ENCODE measurements around the gene MGAM2.
"Not testable (repeated sequence)": the region's sequence is repeated elsewhere in the genome, so short reads cannot be mapped to it uniquely, and the experiment has no call there.

The MGAM2 gene

DNA sequence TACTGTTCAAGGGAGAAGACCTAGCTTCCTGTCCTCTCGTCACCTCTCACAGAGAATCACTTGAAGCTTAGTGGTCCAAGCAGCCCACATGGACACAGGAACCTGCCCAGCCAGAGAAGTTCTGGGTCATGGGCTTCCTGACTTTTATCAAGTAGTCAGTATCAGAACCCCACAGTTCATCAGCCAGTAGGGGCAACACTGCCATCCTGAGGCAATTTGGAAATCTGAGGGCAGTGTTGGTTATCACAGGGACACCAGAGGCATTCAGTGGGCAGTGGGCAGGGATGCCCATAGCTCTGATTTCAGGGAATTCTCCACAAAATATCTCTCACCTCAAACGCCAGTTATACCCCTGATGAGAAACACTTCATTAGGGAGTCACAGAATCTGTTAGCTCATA, 22.5 kb upstream of the MGAM2 start:
- peak; percentile 57 for TF ChIP-seq CTCF (conservative IDR thresholded peaks at IDR 0.05)

GRCh38 chr7:142091961-142092360, 19.6 kb upstream of the MGAM2 start:
- no peak for TF ChIP-seq CTCF (conservative IDR thresholded peaks at IDR 0.05)
- H3K27ac ChIP-seq = no peak overlapping the region

More for the DNA sequence above, 22.5 kb upstream of the MGAM2 start:
- peak overlapping the region; percentile 81 for H3K27ac ChIP-seq

GRCh38 chr7:142094861-142095260, 16.7 kb upstream of the MGAM2 start:
- no peak for TF ChIP-seq CTCF (conservative IDR thresholded peaks at IDR 0.05)

DNA sequence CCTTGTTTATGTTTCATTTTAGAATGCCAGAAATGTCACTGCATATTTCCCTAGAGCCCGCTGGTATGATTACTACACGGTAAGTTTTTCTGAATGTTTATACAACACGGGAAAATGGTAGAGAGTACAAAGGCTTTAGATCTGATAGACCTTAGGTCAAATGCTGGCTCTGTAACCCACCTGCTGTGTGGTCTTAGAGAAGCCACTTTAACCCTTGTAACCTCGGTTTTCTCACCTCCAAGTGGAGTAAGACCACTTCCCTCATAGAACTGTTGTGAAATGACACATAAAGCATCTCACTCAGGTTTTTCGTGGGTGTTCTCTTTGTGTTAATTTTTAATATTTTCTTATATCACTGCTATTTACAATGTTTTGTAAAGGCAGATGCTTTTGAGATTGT, 13.9 kb upstream of the MGAM2 start:
- TF ChIP-seq CTCF (conservative IDR thresholded peaks at IDR 0.05) = no peak
- no peak overlapping the region for H3K27ac ChIP-seq

More at GRCh38 chr7:142094861-142095260, 16.7 kb upstream of the MGAM2 start:
- no peak overlapping the region for H3K27ac ChIP-seq

DNA sequence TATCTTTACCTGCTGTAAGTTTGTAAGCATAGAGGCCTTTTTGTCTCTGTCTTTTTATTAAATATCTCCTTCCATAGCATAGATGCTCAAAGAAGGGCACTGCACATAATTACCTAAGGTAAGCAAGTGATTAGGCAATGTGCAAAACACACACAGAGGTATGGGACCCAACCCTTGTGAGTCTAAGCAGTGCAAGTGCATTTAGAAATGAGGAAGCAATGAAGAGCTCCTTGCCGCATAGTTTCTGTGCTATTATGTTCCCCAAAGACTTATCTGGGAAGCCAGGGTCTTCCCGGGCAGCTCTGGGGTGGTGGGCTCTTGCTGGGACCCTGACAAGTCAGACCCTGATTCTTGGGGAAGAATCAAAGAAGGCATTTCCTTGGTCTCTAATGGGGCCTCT, 13.5 kb upstream of the MGAM2 start:
- no peak overlapping the region for H3K27ac ChIP-seq
- no peak for TF ChIP-seq CTCF (conservative IDR thresholded peaks at IDR 0.05)

DNA sequence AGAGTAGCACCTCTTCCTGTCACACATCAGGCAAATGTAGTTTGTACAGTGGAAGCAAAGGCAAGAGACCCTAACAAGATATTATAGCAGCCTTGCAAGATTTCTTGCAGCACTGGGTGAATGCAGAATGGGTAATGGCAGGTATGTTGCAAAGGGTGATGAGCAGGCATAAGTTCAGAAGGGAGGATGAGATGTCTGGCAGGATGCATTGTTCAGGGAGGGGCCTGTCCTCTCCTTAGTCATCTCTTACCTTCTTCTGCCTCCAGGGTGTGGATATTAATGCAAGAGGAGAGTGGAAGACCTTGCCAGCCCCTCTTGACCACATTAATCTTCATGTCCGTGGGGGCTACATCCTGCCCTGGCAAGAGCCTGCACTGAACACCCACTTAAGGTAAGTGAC, 12.2 kb upstream of the MGAM2 start:
- not testable (repeated sequence) for H3K27ac ChIP-seq

DNA sequence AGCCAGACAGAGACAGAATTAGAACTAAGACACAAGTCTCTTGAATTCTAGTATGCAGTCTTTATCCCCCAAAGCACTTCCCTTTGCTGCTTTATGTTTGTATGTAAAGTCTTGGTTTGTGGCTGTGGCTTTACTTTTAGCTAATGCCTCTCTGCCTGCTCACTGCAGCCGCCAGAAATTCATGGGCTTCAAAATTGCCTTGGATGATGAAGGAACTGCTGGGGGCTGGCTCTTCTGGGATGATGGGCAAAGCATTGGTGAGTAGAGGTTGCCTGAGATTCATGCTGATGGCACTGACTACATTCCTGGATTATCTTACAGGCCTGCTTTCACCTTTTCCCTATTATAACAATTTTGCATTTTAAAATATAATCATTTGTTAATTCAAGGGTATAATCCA, 10.9 kb upstream of the MGAM2 start:
- no peak for TF ChIP-seq CTCF (conservative IDR thresholded peaks at IDR 0.05)
- H3K27ac ChIP-seq = no peak overlapping the region

- H3K27ac ChIP-seq = not testable (repeated sequence)
These were observed 9.7 kb upstream of the MGAM2 start for GRCh38 chr7:142101794-142102193.
